Duodenal mucosa (tissue), 2 donors: ENCODE results near the gene ULK2.
"Not testable (repeated sequence)": the region's sequence is repeated elsewhere in the genome, so short reads cannot be mapped to it uniquely, and the experiment has no call there.

Source experiments
- H3K27ac ChIP-seq: one replicate; pipeline ENCODE4 v1.7.0; 2013; ENCODE audit warnings: low read depth, low read length
- H3K27me3 ChIP-seq, 2 donors: one replicate each; pipeline ENCODE4 v1.7.0; 2013; ENCODE audit warnings: low read length in 2 of 2, control low read depth in 1 of 2; ENCODE audit not compliant: insufficient read depth in 2 of 2, control insufficient read depth in 1 of 2
- H3K36me3 ChIP-seq, 2 donors: one replicate each; pipeline ENCODE4 v1.7.0; 2013; ENCODE audit warnings: low read length in 2 of 2, control low read depth in 1 of 2; ENCODE audit not compliant: insufficient read depth in 2 of 2, control insufficient read depth in 1 of 2
- H3K4me1 ChIP-seq, 2 donors: one replicate each; pipeline ENCODE4 v1.7.0; 2013; ENCODE audit warnings: low read length in 2 of 2, control low read depth in 1 of 2; ENCODE audit not compliant: insufficient read depth in 2 of 2, control insufficient read depth in 1 of 2
- H3K4me3 ChIP-seq, 2 donors: one replicate each; pipeline ENCODE4 v1.7.0; 2013; ENCODE audit warnings: low read length in 2 of 2, low read depth in 1 of 2
- H3K9ac ChIP-seq, 2 donors: one replicate each; pipeline ENCODE4 v1.7.0; 2013; ENCODE audit warnings: low read length in 2 of 2, low read depth in 1 of 2
- H3K9me3 ChIP-seq, 2 donors: one replicate each; pipeline ENCODE4 v1.7.0; 2013; ENCODE audit warnings: low read length in 2 of 2, control low read depth in 1 of 2; ENCODE audit not compliant: control insufficient read depth in 1 of 2

The ULK2 gene

DNA sequence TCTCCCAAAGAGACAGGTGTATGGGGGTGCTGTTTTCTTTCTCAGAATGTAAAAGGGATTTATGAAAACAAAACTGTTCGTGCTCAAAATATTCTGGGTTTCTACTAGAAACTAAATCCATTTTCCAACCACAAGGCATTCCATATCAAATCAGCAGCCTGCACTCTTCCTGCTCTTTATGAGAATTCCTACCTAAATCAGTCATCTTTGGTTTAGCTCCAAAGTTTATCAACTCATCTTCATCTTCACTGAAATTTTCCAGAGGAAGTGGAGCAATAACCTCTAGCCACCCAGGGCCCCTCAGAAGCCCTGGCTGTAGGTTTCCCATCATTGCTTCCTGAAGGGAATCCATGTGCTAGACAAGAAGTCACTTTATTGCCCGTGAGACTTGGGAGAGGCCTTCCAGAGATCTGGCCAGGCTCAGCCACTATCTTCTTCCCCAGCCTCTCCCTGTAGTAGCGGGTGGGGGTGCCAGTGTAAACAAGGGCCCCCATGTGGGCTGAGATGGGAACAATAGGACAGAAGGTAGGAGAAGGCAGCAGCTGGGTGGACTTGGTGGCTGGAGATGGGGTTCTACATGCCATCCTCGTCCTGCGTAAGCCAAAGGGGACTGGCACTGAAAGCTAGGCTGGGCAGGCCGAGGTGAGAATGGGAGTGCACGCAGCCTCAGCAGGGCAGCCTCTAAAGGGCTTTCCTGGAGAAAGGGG is 97.6 kb downstream of the ULK2 start:
- Histone ChIP-seq H3K4me3 (no peak overlapping the region), H3K36me3 (no peaks in the 10 kb centered on the region), H3K27me3 (no peaks in the 10 kb centered on the region), H3K9me3 (no peaks in the 10 kb centered on the region), H3K4me1 (no peaks in the 10 kb centered on the region), H3K27ac (no peak overlapping the region), H3K9ac (no peak overlapping the region)

DNA sequence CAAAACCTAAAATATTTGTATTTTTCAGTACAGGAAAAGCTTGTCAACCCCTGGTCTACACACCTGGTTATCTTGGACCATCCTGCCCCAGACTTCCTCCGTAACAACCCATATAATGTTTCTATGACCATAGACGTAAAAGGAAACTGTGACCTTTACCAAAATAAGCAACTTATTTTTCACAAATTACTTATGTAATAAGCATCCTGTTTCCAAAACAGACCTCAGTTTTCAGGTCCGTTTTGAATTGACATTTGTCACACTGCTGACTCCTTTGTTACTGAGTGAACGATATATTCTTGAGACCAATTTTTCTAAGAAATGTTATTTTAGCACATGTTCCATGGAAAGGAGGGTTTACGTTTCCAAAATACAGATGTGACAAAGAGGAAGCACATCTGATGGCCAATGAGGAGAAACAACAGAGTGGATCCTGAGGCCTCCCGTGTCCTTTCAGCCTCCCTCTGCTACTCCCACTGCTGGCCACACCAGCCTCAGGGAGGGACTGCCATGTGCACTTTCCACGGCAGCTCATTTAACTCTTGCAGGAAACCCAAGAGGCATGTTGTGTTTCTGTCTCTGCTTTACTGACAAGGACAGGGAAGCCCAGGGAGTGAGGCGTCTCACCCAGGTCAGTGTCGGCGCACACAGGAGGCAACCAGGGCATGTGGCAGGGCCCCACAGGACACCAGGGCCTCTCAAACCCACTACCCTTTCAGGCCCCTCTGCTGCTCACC is 99.5 kb downstream of the ULK2 start:
- Histone ChIP-seq H3K27me3 (no peaks in the 10 kb centered on the region), H3K4me1 (no peaks in the 10 kb centered on the region), H3K4me3 (no peak overlapping the region), H3K9ac (no peak overlapping the region), H3K9me3 (no peaks in the 10 kb centered on the region), H3K36me3 (no peaks in the 10 kb centered on the region), H3K27ac (no peak overlapping the region)

DNA sequence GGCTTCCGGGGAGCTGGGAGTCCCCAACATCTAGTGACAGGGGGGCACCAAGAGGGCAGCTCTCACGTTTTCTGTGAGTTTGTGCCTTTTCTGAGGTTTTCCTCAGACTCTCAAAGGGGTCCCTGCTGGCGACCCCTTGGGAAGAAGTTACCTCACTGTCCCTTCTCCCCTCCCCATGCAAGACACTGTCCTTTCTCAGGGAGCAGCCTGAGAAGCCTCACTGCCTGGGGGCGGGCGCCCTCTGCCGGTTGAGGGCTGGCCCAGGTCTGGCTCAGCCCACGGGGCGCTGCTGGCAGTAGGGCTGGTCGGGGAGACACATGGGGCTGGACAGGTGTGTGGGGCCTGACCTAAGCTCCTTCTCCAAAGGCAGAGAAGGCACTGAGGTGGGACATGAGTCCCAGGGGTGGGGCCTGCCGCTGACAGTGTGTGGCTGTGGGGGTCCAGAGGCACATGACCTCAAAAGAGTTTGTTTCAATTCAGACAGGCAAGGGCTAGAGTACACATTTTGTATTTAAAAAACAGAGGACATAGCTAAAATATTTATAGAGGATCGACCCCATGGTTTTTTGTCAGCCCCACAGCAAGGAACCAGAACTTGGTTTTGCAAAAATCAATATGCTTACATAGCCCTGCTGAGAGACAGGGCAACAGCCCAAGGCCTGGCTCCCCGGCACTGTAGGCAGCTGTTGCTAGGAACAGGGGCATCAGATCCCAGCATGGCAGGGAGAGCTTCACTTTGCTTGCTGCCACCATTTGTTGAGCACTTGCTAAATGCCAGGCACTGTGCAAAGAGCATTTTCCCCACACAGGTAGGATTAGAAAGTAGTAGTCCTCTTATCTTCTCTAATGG is 101.1 kb downstream of the ULK2 start:
- H3K4me3 ChIP-seq, result no peak overlapping the region
- H3K27me3 ChIP-seq, result no peaks in the 10 kb centered on the region
- H3K4me1 ChIP-seq, result no peaks in the 10 kb centered on the region
- no peaks in the 10 kb centered on the region for H3K9me3 ChIP-seq
- H3K36me3 ChIP-seq, result no peaks in the 10 kb centered on the region
- no peak overlapping the region for H3K27ac ChIP-seq
- H3K9ac ChIP-seq, result no peak overlapping the region

DNA sequence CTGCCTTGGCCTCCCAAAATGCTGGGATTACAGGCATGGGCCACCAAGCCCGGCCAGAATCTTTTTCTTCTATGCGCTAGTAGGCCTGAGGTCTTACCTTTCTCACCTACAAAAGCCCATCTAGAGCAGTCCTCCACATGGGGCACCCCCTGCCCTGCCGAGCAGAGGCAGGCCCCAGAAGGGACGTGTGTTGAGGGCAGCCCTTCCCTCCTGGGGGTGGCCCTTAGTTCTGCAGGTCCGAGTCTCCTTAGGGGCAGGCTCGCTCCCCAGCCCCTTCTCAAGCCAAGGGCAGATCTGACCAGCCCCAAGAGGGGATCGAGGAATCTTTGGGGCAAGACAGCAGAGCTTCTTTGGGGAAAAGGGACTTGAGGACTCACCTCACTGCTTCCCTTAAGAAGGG is 101.7 kb downstream of the ULK2 start:
- Histone ChIP-seq H3K36me3 (no peaks in the 10 kb centered on the region), H3K9ac (no peak overlapping the region), H3K9me3 (no peaks in the 10 kb centered on the region), H3K4me3 (no peak overlapping the region), H3K4me1 (no peaks in the 10 kb centered on the region), H3K27me3 (no peaks in the 10 kb centered on the region), H3K27ac (no peak overlapping the region)

DNA sequence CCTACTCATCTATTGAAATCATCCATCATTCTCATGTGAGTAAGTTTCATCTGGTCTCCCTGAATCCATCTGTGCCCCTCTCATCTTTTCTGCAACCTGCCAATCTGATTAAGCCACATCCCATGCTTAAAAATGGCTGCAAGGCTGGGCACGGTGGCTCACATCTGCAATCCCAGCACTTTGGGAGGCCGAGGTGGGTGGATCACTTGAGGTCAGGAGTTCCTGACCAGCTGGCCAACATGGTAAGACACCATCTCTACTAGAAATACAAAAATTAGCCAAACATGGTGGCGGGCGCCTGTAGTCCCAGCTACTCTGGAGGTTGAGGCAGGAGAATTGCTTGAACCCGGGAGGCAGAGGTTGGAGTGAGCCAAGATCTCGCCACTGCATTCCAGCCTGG is 103.7 kb downstream of the ULK2 start:
- H3K27me3 ChIP-seq, H3K9me3 ChIP-seq, H3K36me3 ChIP-seq, H3K4me1 ChIP-seq, H3K27ac ChIP-seq, H3K4me3 ChIP-seq, H3K9ac ChIP-seq: not testable (repeated sequence)

DNA sequence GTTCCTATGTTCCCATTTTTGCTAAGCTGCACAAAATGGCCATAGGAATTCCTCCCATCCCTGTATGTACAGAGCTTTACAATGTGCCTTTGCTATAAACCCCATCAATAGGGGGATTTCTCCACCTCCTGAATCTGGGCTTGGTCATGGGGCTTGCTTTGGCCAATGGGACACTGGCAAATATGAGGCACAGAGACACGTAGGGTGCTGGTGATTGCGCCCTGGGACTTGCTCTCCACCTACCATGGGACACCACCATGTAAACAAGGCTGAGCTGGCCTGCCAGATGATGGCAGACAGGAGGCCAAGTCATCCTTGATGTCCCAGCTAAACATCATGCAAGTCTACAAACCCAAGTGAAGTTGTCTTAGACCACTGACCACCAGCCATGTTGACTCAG is 104.3 kb downstream of the ULK2 start:
- Histone ChIP-seq H3K36me3 (no peaks in the 10 kb centered on the region), H3K27me3 (no peaks in the 10 kb centered on the region), H3K4me3 (no peak overlapping the region), H3K9me3 (no peaks in the 10 kb centered on the region), H3K27ac (no peak overlapping the region), H3K9ac (no peak overlapping the region), H3K4me1 (no peaks in the 10 kb centered on the region)

DNA sequence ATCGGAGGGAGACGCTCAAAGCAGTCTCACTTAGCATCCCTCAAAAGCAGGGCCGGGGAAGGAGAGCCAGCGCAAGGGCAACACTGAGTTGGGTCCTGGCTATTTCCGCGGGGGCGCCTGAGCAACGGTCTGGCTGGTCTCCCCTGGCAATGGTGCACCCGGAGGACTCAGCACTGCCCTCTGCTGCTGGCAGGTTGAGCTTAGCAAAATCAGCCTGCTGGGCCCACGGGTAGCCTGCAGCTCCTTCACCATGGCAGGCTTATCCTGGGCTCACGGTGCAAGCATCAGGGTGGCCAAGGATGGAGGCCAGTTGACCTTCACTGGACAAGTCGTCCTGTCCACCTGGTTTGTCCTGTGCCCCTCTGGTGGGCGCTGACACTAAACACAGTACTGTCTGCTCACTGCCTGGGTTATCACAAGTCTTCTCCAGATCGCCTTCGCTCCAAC is 105.2 kb downstream of the ULK2 start:
- Histone ChIP-seq H3K27ac (no peak overlapping the region), H3K4me3 (no peak overlapping the region), H3K27me3 (no peaks in the 10 kb centered on the region), H3K9ac (no peak overlapping the region), H3K36me3 (no peaks in the 10 kb centered on the region), H3K9me3 (no peaks in the 10 kb centered on the region), H3K4me1 (no peaks in the 10 kb centered on the region)

DNA sequence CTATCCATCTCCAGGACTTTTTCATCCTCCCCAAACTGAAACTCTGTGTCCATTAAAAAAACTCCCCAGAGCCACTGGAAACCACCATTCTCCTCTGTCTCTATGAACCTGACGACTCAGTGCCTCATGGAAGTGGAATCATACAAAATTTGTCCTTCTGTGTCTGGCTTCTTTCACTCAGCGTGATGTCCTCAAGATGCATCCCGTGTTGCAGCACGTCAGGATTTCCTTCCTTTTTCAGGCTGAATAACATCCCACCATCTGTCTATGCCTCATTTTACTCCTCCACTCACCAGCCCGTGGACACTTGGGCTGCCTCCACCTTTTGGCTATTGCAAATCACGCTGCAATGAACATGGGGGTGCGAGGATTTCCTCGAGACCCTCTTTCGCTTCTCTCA is 107.0 kb downstream of the ULK2 start:
- no peak overlapping the region for H3K27ac ChIP-seq
- H3K36me3 ChIP-seq, result no peaks in the 10 kb centered on the region
- no peaks in the 10 kb centered on the region for H3K4me1 ChIP-seq
- H3K9ac ChIP-seq, result no peak overlapping the region
- H3K9me3 ChIP-seq, result no peaks in the 10 kb centered on the region
- no peak overlapping the region for H3K4me3 ChIP-seq
- H3K27me3 ChIP-seq, result no peaks in the 10 kb centered on the region

DNA sequence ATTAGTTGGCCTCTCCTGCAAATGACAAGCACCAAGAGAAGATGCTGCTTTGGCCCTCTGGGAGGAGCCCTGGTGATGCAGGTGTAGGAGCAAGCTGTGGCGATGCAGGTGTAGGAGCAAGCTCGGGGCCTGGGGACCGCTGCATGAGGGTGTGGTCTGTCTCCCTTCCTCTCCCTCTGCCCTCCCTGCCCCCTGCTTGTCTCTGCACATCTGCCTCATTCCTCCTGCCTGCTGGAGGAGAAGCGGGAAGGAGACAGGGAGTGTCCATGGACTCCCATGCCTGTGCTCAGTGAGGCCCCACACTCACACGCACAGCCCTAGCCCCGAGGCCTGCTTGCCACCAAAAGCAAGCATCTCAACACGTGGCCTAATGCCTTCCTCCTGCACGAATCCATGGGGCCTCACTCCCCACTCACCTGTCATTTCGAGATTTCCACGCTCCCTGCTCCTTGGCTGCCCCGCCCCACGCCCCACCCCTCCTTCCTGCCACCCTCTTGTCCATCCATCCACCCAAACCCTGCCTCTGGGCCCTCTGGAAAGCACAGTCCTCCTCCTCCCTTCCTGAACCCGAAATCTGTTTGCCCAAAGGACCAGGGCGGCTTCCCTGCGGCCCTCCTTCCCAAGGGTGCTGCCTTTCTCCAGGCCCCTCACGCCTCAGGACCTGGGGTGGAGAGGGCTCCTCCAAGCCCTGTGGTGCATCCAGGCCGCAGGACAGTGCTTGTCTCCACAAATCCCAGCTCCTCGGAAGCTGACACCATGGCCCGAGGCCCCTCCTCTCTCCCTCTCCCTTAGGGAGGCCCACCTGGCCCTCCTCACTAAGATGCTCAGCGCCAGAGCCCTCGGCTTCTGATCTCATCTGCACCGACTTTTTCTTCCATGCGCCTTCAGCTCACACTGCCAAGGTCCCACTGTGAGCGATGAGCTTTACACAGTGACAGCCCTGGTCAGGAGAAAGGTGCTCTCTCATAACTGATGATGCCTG is 107.9 kb downstream of the ULK2 start:
- Histone ChIP-seq H3K4me1 (no peaks in the 10 kb centered on the region), H3K36me3 (no peaks in the 10 kb centered on the region), H3K4me3 (no peak overlapping the region), H3K9ac (no peak overlapping the region), H3K27ac (no peak overlapping the region), H3K27me3 (no peaks in the 10 kb centered on the region), H3K9me3 (no peaks in the 10 kb centered on the region)
